K562 (cell line): ENCODE data around the gene SNX10. TPM values are rescaled to one million over a fixed set of nuclear protein-coding genes. Genes with fewer than 3 reads are reported as not detected.

Experiments used
- ARID2 ChIP-seq: fragments of 450-650 bp; IDR thresholded peaks from 2 replicates; pipeline ENCODE4 v1.6.1; 2017; ENCODE audit warnings: antibody characterized with exemption, mild to moderate bottlenecking
- BCL6 ChIP-seq: fragments of 250-450 bp; sonication (Bioruptor Pico); IDR thresholded peaks from 2 replicates; pipeline ENCODE4 v1.4.0; 2020
- CHD2 ChIP-seq: IDR thresholded peaks from 2 replicates; pipeline ENCODE4 v1.6.1; 2011; ENCODE audit warnings: low read depth, low read length
- ESRRA ChIP-seq: fragments of 450-650 bp; IDR thresholded peaks from 2 replicates; pipeline ENCODE4 v1.6.1; 2014; ENCODE audit warnings: low read depth, mild to moderate bottlenecking, moderate library complexity, borderline replicate concordance
- ESRRB ChIP-seq: fragments of 250-450 bp; sonication (Bioruptor Pico); IDR thresholded peaks from 2 replicates; pipeline ENCODE4 v1.5.0; 2020; ENCODE audit warnings: mild to moderate bottlenecking, moderate library complexity, borderline replicate concordance
- FOS ChIP-seq: IDR thresholded peaks from 3 replicates; pipeline ENCODE4 v1.6.1; 2011; ENCODE audit not compliant: insufficient read length; ENCODE audit errors: extremely low read depth
- FOXM1 ChIP-seq, 2 experiments: fragments of 450-650 bp in 1 of 2; sonication (generic) in 1 of 2; formaldehyde crosslinking in 1 of 2; IDR thresholded peaks; 2 replicates each; pipeline versions ENCODE4 v1.6.1 to v1.9.0; 2017 to 2022; ENCODE audit warnings: low read depth in 2 of 2, mild to moderate bottlenecking in 2 of 2, missing genetic modification reagents in 1 of 2, moderate library complexity in 1 of 2
- GTF3C2 ChIP-seq: IDR thresholded peaks from 3 replicates; pipeline ENCODE4 v1.6.1; 2011; ENCODE audit warnings: borderline replicate concordance, mild to moderate bottlenecking, moderate library complexity; ENCODE audit not compliant: insufficient read length; ENCODE audit errors: extremely low read depth
- HDAC2 ChIP-seq: fragments of 450-650 bp; IDR thresholded peaks from 2 replicates; pipeline ENCODE4 v1.6.1; 2016; ENCODE audit warnings: mild to moderate bottlenecking
- HNRNPL ChIP-seq: fragments of 200-400 bp; formaldehyde crosslinking; IDR thresholded peaks from 2 replicates; pipeline ENCODE4 v1.6.1; 2017; ENCODE audit warnings: low read depth, mild to moderate bottlenecking, low read length
- HOMEZ ChIP-seq: fragments of 250-450 bp; sonication (Bioruptor Pico); IDR thresholded peaks from 2 replicates; pipeline ENCODE4 v1.4.0; 2020; ENCODE audit warnings: mild to moderate bottlenecking, moderate library complexity
- MTA3 ChIP-seq: fragments of 450-650 bp; formaldehyde crosslinking; IDR thresholded peaks from 2 replicates; pipeline ENCODE4 v1.6.1; 2017; ENCODE audit warnings: mild to moderate bottlenecking, borderline replicate concordance
- MYNN ChIP-seq, 2 experiments: sonication (generic); formaldehyde crosslinking in 1 of 2; IDR thresholded peaks; 2 replicates each; pipeline versions ENCODE4 v1.5.0 to v1.6.1; 2016 to 2020; ENCODE audit warnings: antibody characterized with exemption in 1 of 2, missing genetic modification reagents in 1 of 2
- NONO ChIP-seq, 2 experiments: fragments of 200-400 bp in 1 of 2; fragments of 450-650 bp in 1 of 2; formaldehyde crosslinking in 1 of 2; IDR thresholded peaks; 2 replicates each; pipeline ENCODE4 v1.6.1; 2017; ENCODE audit warnings: low read depth in 2 of 2, mild to moderate bottlenecking in 2 of 2, moderate library complexity in 2 of 2, low read length in 1 of 2
- SMARCB1 ChIP-seq: IDR thresholded peaks from 2 replicates; pipeline ENCODE4 v1.6.1; 2011; ENCODE audit warnings: improper control_type of control experiment, low read depth; ENCODE audit not compliant: insufficient read length
- SNAPC5 ChIP-seq: fragments of 250-450 bp; sonication (Bioruptor Pico); IDR thresholded peaks from 2 replicates; pipeline ENCODE4 v1.8.0; 2021; ENCODE audit warnings: moderate library complexity, mild to moderate bottlenecking, inconsistent platforms
- TARDBP ChIP-seq: fragments of 450-650 bp; IDR thresholded peaks from 2 replicates; pipeline ENCODE4 v1.6.1; 2016
- TCF7 ChIP-seq: sonication (generic); IDR thresholded peaks from 2 replicates; pipeline ENCODE4 v1.6.1; 2016; ENCODE audit warnings: antibody characterized with exemption, borderline replicate concordance
- YBX1 ChIP-seq: fragments of 450-650 bp; IDR thresholded peaks from 2 replicates; pipeline ENCODE4 v1.7.1; 2016; ENCODE audit warnings: mild to moderate bottlenecking
- ZNF134 ChIP-seq: fragments of 250-450 bp; sonication (Bioruptor Pico); conservative IDR thresholded peaks from 2 replicates; pipeline ENCODE4 v1.4.0; 2020
- ZNF280A ChIP-seq: fragments of 450-650 bp; IDR thresholded peaks from 2 replicates; pipeline ENCODE4 v1.6.1; 2018; ENCODE audit warnings: mild to moderate bottlenecking, low read depth; ENCODE audit not compliant: partially characterized antibody
- ZNF354B ChIP-seq: fragments of 250-450 bp; sonication (Bioruptor Pico); IDR thresholded peaks from 2 replicates; pipeline ENCODE4 v1.4.0; 2020
- ZNF79 ChIP-seq: fragments of 250-450 bp; sonication (Bioruptor Pico); IDR thresholded peaks from 2 replicates; pipeline ENCODE4 v1.4.0; 2020; ENCODE audit warnings: low read depth, mild to moderate bottlenecking, moderate library complexity
- polyA plus RNA-seq, 8 experiments: library from polyadenylated mRNA; depleted of rRNA in 4 of 8; stranded (reverse) in 5 of 8; unstranded in 3 of 8; fragments of >200 nt; fragmentation: Nextera tagmentation in 2 of 8; fragmentation: Illumina TruSeq in 1 of 8; extraction: Ambion mirVana in 2 of 8; extraction: Trizol in 1 of 8; gene quantifications; 2 replicates each; pipeline versions ENCODE4 v1.2.1 to v1.2.3, GENCODE V29; 2011 to 2014; ENCODE audit warnings: inconsistent platforms in 1 of 8, missing spikeins in 1 of 8
- total RNA-seq, 7 experiments: library from RNA; depleted of rRNA in 6 of 7; stranded (reverse); fragments of >200 nt in 6 of 7; fragmentation: Illumina TruSeq in 2 of 7; extraction: Trizol in 2 of 7; gene quantifications; 2 replicates each; pipeline versions ENCODE4 v1.2.1 to v1.2.3, GENCODE V29; 2011 to 2021; ENCODE audit warnings: low replicate concordance in 1 of 7

Gene SNX10
- total and polyA plus RNA-seq, 9 of the 15 experiments (the other 6 are each of a cell fraction or from before 2014, with no cell fraction given) = 6.9 to 16.5 (median 11.5) TPM

GRCh38 chr7:26398756-26399509 lies 107.3 kb downstream of the SNX10 start (continued):
- TF ChIP-seq HNRNPL = no peak
- no peak for TF ChIP-seq TARDBP
- no peak for TF ChIP-seq SMARCB1
- TF ChIP-seq BCL6 (CRISPR knock-in tag) = no peak
- TF ChIP-seq ESRRB (CRISPR knock-in tag) = no peak
- TF ChIP-seq TCF7 = no peak
- no peak for TF ChIP-seq CHD2
- no peak for TF ChIP-seq FOS
- TF ChIP-seq NONO (IDR thresholded peaks at IDR 0.05; ENCODE audit: low read depth in 2 of 2, low read length in 1 of 2) = no peak
- no peak for TF ChIP-seq MYNN (IDR thresholded peaks at IDR 0.05)
- no peak for TF ChIP-seq MYNN (CRISPR knock-in tag; IDR thresholded peaks at IDR 0.05)
- TF ChIP-seq ZNF354B (CRISPR knock-in tag) = no peak
- no peak; the same call in 1 of the 2 replicates for TF ChIP-seq ESRRA
- TF ChIP-seq ZNF280A = no peak
- no peak for TF ChIP-seq ARID2
- 0 out of 2 replicates have a peak, but pooled peaks have one; percentile 49 for TF ChIP-seq MTA3
- TF ChIP-seq YBX1 = no peak
- TF ChIP-seq HOMEZ = no peak
- TF ChIP-seq FOXM1 (IDR thresholded peaks at IDR 0.05; ENCODE audit: low read depth) = no peak
- no peak for TF ChIP-seq FOXM1 (CRISPR knock-in tag; IDR thresholded peaks at IDR 0.05; ENCODE audit: low read depth)
- TF ChIP-seq ZNF134 = no peak
- TF ChIP-seq GTF3C2 = no peak
- no peak for TF ChIP-seq SNAPC5 (CRISPR knock-in tag)
- TF ChIP-seq ZNF79 (CRISPR knock-in tag) = no peak
- 0 out of 2 replicates have a peak, but pooled peaks have one; percentile 36 for TF ChIP-seq HDAC2
